ENCODE measurements around the gene TRIP11.

TRIP11 gene

GRCh38 chr14:91987192-91987591, 52.7 kb downstream of the TRIP11 start:
- no peaks in the 10 kb centered on the region for H3K4me1 ChIP-seq (ENCODE audit: insufficient read depth, low read length)
- peaks cover 5% of the 10 kb centered on the region for H3K36me3 ChIP-seq (ENCODE audit: insufficient read depth, low read length)
- H3K9me3 ChIP-seq (ENCODE audit: control insufficient read depth, insufficient read depth, low read length), result no peaks in the 10 kb centered on the region
- no peak overlapping the region for H3K9ac ChIP-seq (ENCODE audit: low read depth, low read length)

- Histone ChIP-seq H3K9me3 (ENCODE audit: control insufficient read depth, insufficient read depth, low read length) (no peaks in the 10 kb centered on the region), H3K4me1 (ENCODE audit: insufficient read depth, low read length) (no peaks in the 10 kb centered on the region), H3K9ac (ENCODE audit: low read depth, low read length) (no peak overlapping the region), H3K36me3 (ENCODE audit: insufficient read depth, low read length) (no peaks in the 10 kb centered on the region)
Observed at GRCh38 chr14:91985521-91986255, 54.2 kb downstream of the TRIP11 start.

- Histone ChIP-seq H3K9ac (ENCODE audit: low read depth, low read length) (no peak overlapping the region), H3K36me3 (ENCODE audit: insufficient read depth, low read length) (no peaks in the 10 kb centered on the region), H3K9me3 (ENCODE audit: control insufficient read depth, insufficient read depth, low read length) (no peaks in the 10 kb centered on the region)
Observed at GRCh38 chr14:91985008-91985407, 54.9 kb downstream of the TRIP11 start.

DNA sequence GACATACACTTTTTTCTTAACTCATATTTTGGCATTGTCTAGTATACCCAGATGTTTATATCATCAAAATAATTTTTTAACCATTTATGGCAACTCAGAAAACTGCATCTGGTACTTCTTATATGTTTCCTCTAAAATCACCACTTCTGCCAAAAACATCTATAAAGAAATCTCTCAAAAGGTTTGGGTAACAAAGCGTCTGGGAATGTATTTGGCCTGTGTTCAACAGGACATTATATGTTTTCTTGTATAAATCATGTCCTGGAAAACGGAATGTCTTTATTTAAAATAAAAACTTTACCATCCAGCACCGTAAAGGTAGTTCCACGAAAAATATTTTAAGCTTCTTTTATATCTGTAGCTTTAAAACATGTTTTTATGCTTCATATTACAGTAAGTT, 56.3 kb downstream of the TRIP11 start:
- no peak overlapping the region for H3K9ac ChIP-seq (ENCODE audit: low read depth, low read length)
- H3K9me3 ChIP-seq (ENCODE audit: control insufficient read depth, insufficient read depth, low read length), result no peaks in the 10 kb centered on the region
- H3K36me3 ChIP-seq (ENCODE audit: insufficient read depth, low read length), result no peaks in the 10 kb centered on the region
- H3K4me1 ChIP-seq (ENCODE audit: insufficient read depth, low read length), result no peaks in the 10 kb centered on the region

More at GRCh38 chr14:91985008-91985407, 54.9 kb downstream of the TRIP11 start:
- H3K4me1 ChIP-seq (ENCODE audit: insufficient read depth, low read length), result no peaks in the 10 kb centered on the region

- Histone ChIP-seq H3K9me3 (ENCODE audit: control insufficient read depth, insufficient read depth, low read length) (no peaks in the 10 kb centered on the region), H3K4me1 (ENCODE audit: insufficient read depth, low read length) (no peaks in the 10 kb centered on the region), H3K36me3 (ENCODE audit: insufficient read depth, low read length) (peaks cover 4% of the 10 kb centered on the region; the same call in 1 of the 2 replicates), H3K9ac (ENCODE audit: low read depth, low read length) (no peak overlapping the region)
Observed at GRCh38 chr14:91980157-91980556, 59.7 kb downstream of the TRIP11 start.

DNA sequence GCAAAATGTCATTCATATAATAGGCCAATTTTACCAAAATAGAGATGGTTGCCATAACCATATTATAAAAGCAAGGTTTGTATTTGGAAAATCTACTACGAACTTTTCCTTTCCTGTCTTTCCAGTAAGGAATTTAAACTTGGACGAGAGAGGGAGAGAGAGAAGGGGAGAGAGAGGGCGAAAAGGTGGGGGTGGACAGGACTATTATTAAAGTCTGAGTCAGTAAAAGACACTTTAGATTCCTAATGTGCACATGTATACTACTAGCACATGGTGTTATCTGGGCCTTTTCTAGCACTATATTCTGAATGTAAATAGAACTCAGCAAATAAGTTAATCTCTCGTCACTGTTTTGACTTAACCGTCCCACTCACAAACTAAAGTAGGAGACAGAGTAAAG, 62.0 kb downstream of the TRIP11 start:
- H3K36me3 ChIP-seq (ENCODE audit: insufficient read depth, low read length), result peaks cover 4% of the 10 kb centered on the region; the same call in 1 of the 2 replicates
- no peak overlapping the region for H3K9ac ChIP-seq (ENCODE audit: low read depth, low read length)
- H3K4me1 ChIP-seq (ENCODE audit: insufficient read depth, low read length), result no peaks in the 10 kb centered on the region
- no peaks in the 10 kb centered on the region for H3K9me3 ChIP-seq (ENCODE audit: control insufficient read depth, insufficient read depth, low read length)

DNA sequence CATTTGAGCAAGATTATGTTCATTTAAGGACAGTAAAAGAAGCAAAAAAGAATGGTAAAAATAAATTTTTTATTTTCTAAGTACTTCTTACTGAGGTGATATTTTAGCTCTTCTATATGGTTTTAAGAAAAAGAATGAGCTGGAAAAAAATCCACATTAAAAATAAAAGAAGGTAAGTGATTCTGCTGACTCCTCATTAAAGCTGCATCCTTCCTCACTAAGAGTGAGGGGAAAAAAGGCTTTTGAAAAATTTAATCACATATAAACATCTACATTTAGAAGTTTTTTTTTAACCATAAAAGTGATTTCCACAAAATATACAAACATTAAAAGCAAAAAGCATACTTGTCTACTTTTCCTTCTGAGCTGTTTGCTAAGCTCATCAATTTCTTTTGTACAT, 64.1 kb downstream of the TRIP11 start:
- Histone ChIP-seq H3K9ac (ENCODE audit: low read depth, low read length) (no peak overlapping the region), H3K4me1 (ENCODE audit: insufficient read depth, low read length) (no peaks in the 10 kb centered on the region), H3K9me3 (ENCODE audit: control insufficient read depth, insufficient read depth, low read length) (no peaks in the 10 kb centered on the region), H3K36me3 (ENCODE audit: insufficient read depth, low read length) (peaks cover 4% of the 10 kb centered on the region; the same call in 1 of the 2 replicates)

DNA sequence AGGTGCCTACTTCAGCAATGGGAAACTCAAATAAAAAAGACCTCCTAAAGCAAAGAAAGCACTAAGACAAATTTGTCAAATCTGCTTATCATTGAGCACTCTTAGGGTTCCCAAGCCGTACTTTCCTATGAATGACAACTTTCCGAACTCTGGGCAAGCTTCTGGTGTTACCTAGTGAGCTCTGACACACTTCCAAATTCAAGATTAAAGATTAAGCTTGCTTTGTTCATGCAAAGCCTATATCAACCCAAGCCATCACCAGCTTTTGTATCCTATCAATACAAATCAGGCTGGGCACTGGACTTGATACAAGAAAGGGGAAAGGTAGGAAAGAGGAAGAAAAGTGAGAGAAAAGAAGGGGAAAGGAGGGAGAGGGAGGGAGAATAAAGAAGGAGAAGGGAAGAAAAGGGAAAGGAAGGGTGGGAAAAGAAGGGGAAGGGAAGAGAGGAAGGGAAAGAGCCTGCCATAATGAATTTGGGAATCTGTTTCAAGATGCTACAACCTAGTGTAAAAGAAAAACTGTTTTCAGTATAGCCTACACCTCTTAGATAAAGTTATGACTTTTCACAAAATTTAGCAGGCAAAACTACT, 68.6 kb downstream of the TRIP11 start:
- Histone ChIP-seq H3K9me3 (ENCODE audit: control insufficient read depth, insufficient read depth, low read length) (no peaks in the 10 kb centered on the region), H3K4me1 (ENCODE audit: insufficient read depth, low read length) (no peaks in the 10 kb centered on the region), H3K9ac (ENCODE audit: low read depth, low read length) (no peak overlapping the region), H3K36me3 (ENCODE audit: insufficient read depth, low read length) (no peaks in the 10 kb centered on the region)

GRCh38 chr14:91968280-91968679, 71.6 kb downstream of the TRIP11 start:
- no peak overlapping the region for H3K9ac ChIP-seq (ENCODE audit: low read depth, low read length)
- no peaks in the 10 kb centered on the region for H3K4me1 ChIP-seq (ENCODE audit: insufficient read depth, low read length)
- H3K36me3 ChIP-seq (ENCODE audit: insufficient read depth, low read length), result no peaks in the 10 kb centered on the region
- H3K9me3 ChIP-seq (ENCODE audit: control insufficient read depth, insufficient read depth, low read length), result no peaks in the 10 kb centered on the region

- Histone ChIP-seq H3K9ac (ENCODE audit: low read depth, low read length) (no peak overlapping the region), H3K9me3 (ENCODE audit: control insufficient read depth, insufficient read depth, low read length) (no peaks in the 10 kb centered on the region), H3K4me1 (ENCODE audit: insufficient read depth, low read length) (no peaks in the 10 kb centered on the region), H3K36me3 (ENCODE audit: insufficient read depth, low read length) (no peaks in the 10 kb centered on the region)
Observed at GRCh38 chr14:91964724-91965123, 75.1 kb downstream of the TRIP11 start.

GRCh38 chr14:91964011-91964410, 75.8 kb downstream of the TRIP11 start:
- no peaks in the 10 kb centered on the region for H3K4me1 ChIP-seq (ENCODE audit: insufficient read depth, low read length)
- H3K36me3 ChIP-seq (ENCODE audit: insufficient read depth, low read length), result no peaks in the 10 kb centered on the region
- H3K9ac ChIP-seq (ENCODE audit: low read depth, low read length), result no peak overlapping the region
- H3K9me3 ChIP-seq (ENCODE audit: control insufficient read depth, insufficient read depth, low read length), result no peaks in the 10 kb centered on the region

DNA sequence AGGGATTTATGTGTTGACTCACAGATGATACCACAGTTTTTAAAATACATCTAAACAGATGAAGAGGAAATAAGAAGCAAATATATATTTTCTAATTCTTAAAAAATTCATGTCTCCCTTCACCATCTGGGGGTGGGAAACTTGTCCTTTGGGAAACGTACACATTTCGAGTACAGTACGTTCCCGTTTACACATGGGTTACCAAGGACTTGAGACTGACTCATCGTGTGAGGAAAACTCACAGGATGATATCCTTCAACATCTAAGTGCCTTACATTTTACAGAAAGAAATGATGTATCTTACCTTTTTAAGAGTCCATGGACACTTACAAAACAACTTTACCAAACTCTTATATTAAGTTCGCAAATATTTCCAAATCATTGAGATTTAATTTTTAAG, 76.4 kb downstream of the TRIP11 start:
- H3K9ac ChIP-seq (ENCODE audit: low read depth, low read length), result no peak overlapping the region

DNA sequence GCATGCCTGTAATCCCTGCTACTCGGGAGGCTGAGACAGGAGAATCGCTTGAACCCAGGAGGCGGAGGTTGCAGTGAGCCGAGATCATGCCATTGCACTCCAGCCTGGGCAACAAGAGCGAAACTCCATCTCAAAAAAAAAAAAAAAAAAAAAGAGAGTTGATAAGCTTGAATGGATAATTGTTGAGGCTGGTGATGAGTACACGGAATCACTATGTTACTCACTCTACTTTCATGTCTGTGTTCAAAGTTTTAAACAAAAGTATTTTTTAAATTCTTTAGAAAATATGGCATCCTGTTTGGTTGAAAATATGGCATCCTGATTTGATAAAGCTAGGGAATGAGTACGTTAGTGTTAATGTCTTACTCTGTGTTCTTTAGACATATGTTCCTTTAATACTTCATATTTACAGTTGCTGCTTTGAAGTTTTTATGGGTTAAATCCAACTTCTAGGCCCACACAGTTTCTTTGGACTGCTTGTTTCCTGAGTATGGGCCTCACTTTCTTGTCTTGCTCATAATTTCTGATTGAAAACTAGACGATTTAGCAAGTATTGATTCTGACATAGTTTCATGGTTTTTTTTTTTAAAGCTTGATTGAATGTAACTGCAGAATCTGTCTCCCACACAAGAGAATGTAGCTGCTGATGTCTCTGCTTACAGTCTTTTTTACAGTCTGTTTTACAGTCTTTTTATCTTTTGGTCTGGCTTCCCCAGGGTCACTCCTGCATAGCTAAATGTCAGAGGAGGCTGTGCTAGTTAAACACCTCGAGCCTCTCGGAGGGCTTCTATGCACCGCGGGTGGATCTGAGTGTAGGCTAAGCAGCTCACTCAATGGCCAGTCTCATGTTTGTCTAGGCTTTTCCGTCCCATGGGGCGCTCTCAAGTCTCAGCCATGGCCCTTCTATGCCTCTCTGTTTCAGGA, 78.3 kb downstream of the TRIP11 start:
- Histone ChIP-seq H3K36me3 (ENCODE audit: insufficient read depth, low read length) (no peaks in the 10 kb centered on the region), H3K4me1 (ENCODE audit: insufficient read depth, low read length) (no peaks in the 10 kb centered on the region), H3K9me3 (ENCODE audit: control insufficient read depth, insufficient read depth, low read length) (no peaks in the 10 kb centered on the region), H3K9ac (ENCODE audit: low read depth, low read length) (no peak overlapping the region)

More for the DNA sequence above, 76.4 kb downstream of the TRIP11 start:
- no peaks in the 10 kb centered on the region for H3K36me3 ChIP-seq (ENCODE audit: insufficient read depth, low read length)
- H3K4me1 ChIP-seq (ENCODE audit: insufficient read depth, low read length), result no peaks in the 10 kb centered on the region
- no peaks in the 10 kb centered on the region for H3K9me3 ChIP-seq (ENCODE audit: control insufficient read depth, insufficient read depth, low read length)

- Histone ChIP-seq H3K9me3 (ENCODE audit: control insufficient read depth, insufficient read depth, low read length) (no peaks in the 10 kb centered on the region), H3K36me3 (ENCODE audit: insufficient read depth, low read length) (no peaks in the 10 kb centered on the region), H3K9ac (ENCODE audit: low read depth, low read length) (no peak overlapping the region), H3K4me1 (ENCODE audit: insufficient read depth, low read length) (no peaks in the 10 kb centered on the region)
Observed at GRCh38 chr14:91957876-91958313, 82.0 kb downstream of the TRIP11 start.

Measured in ES-I3 (cell line).